GM19395 (cell line): ENCODE data around the gene ADAMTS17.

Experiments used
- ATAC-seq: cut with Tn5 transposase; IDR thresholded peaks from one replicate; pipeline ENCODE4 v1.9.1; 2021; ENCODE audit warnings: mild to moderate bottlenecking, moderate library complexity; ENCODE audit not compliant: unreplicated experiment

Gene ADAMTS17

DNA sequence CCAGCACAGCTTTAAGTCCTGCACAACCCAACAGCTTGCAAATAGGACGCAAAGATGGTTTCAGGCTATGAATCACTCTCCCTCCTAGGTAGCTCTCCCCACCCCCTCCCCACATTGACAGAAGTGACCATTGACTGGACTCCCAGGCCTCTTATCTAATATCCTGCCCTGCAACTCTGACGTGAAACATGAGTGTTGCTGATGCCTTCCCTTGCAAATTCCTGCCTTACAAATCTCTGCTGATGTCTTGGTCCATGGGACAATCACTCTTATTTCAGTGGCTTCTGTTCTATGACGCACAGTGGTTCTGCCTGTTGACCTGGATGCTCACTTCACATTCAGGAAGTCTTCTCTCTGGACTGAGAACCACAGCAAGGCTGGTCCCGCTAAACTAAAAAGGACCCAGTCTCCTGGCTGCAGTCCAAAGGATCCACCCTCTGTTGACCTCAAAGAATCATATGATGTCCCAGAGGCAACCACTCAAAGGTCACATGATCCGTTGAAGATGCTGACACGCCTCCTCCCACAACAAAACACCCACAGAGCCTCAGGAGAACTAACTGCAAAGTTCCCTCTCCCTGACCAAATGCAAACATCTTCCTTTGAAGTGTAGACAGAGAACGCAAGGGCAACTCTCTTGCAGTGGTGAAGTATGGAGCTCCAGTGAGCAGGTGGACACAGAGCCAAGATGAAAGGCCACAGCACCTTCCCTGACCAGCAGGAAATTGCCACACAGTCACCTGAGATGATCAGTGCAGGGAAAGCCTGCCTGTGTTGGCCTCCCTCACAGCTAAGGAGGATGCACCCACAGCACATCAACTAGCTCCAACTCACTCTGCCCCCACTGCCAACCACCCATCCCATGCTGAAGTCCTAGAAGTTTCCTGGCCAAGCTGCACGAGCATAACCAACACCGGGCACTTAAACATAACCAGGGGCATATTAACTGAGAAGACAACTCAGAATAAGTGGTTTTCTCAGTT lies 112.3 kb downstream of the ADAMTS17 start:
- ATAC-seq, result no peak

DNA sequence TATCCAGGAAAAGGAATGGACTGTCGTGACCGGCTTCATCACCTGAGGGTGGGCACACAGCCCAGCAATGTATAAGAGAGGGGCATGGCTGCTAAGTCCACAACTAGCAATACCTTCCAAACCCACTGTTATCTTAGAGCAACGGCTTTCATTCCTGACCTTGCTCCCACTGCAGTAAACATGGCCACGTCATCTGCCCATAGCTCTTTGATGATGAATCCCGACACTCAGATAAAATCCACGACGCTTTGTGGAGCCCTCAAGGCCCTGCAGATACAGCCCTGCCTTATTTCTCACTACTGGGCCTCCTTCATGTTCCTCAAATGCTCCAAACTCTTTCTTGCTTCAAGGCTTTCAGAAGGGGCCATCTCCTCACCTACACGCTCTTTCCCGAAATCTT lies 114.0 kb downstream of the ADAMTS17 start:
- ATAC-seq, result no peak

DNA sequence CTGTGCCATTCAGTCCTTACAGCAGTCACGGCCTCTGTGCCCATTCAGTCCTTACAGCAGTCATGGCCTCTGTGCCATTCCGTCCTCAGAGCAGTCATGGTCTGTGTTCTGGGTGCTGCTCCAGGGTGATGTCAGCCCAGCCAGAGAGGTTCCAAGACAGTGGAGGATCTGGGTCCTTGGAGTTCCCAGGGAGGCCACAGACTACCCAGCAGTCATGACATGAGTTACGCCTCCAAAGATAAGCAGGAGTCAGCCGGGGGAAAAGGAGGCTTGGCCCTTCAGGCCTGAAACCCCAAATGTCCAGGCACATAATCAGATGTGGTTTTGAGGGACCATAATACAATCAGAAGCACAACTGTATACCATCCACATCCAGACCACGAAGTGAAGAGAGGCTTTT lies 115.7 kb downstream of the ADAMTS17 start:
- ATAC-seq, result no peak

DNA sequence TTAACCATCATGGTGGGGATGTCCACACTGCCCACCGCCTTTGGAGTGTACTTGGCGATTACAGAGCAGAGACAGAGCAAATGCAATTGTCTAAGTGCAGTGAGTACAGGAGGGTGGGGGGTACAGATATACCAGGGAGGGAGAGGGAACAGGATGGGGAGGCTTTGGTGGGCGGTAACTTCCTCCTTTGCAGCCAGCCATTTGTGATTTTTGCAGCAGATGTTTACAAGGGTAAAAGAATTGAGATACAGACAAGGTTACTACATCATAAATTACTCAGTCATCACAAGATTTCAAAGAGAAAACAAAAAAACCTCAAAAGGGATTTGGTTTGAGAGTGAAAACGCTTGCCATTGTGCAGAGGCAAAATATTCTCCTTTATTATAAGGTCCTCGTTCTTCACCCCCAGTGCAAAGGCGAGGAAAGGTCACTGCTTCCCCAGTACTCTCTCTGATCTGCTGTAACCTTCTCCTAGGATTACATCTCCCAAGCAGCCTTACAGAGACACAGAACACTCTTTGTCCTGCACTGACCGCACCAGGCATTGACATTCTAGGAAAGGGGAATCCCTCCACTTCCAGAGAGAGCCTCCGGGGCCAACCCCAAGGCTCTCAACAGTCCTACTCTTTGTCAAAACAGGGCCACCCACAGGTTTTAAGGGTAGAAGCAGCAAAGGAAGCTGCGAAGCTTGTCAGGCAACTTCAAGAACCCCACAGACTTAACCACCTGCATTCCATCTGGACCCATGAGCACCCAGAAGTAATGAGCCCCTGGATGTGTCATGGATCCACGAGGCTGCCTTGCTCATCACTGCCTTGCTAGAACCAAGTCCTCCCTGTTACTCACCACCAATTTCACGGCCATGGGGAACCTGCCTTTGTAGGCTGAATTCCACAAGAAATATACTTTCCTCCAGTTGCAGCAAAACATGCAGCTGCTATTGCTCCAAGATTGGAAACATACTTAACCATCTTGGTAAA lies 117.3 kb downstream of the ADAMTS17 start:
- no peak for ATAC-seq

DNA sequence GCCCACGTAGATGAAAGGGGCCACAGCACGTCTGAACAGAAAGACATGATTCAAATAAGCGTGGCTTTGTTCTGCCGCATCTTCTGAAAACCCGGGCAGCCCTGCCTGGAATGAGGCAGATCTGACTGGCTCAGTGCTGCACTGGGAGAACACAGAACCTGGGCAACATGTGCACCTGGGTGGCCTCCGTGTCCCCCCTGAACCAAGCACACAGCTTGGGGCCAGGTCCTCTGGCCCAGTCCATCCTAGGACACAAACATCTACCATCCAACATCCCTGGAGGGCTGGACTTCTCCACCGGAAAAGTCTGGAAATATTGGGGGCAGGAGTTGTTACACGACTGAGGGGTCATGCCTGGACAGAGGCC lies 119.4 kb downstream of the ADAMTS17 start:
- ATAC-seq, result no peak

DNA sequence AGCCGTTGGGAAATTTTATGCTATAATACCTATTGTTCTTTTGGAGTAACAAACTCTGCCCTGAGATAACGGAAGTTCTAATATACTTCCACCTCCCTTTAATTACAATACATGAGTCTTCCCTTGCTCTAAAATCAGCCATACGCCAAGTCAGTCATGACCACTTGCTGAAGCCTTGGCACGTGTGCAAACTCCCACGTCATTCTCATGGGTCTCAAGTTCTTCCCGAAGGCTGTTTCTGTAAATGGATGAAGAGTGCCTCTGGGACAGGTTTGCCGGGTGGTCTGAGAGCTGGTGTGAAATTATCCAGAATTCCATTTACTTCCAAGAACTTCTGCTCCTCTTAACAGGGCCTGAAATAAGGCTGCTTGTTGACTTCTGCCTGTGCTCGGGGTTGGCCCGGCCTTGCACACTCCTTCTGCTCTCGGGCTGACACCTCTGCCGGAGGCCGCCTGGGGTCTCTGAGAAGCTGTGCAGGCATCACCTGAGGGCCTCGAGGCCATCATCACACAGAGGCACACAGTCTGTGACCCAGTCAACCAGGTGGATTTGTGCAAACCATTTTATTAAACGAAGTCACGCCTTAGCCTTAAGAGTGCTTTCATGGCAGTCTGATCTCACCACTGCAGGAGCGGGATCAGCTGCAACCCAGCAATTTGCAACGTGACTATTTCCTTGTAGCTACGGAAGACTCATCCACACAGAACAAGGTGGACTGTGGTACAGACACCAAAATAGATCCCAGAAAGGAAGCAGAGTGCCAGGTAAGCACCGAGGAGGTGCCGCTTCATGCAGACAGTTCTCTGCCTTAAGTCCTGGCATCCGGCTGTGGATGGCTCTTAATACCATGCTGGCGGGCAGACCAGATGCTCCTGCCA lies 120.1 kb downstream of the ADAMTS17 start:
- ATAC-seq, result no peak

DNA sequence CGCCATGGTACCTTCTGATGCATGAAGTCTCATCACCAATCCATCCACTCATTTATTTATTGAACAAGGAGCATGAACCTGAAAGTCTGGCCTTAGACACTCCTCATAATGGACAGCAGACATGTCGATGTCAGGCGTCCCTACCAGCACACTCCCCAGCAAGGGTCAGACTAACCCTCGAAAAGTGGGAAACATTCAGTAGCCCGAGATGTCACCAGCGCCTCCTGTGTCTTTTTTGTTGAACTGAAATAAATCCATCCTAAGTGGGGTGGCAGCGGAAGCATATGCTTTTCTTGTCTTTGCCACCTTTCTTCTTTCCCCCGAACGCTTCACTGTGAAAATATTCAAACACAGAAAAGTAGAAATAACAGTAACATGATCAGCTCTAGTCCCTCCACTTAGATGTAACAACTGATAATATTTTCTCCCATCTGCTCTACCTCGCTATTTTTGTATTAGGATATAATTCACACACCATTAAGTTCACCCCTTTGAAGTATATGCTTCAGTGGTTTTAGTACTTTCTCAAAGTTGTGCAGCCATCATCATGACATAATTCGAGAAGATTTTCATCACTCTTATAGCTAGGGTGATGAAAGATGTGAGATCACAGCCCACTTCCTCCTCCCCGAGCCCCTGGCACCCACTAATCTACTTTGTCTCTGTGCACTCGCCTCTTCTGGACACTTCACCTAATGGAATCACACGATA lies 121.6 kb downstream of the ADAMTS17 start:
- ATAC-seq, result no peak

DNA sequence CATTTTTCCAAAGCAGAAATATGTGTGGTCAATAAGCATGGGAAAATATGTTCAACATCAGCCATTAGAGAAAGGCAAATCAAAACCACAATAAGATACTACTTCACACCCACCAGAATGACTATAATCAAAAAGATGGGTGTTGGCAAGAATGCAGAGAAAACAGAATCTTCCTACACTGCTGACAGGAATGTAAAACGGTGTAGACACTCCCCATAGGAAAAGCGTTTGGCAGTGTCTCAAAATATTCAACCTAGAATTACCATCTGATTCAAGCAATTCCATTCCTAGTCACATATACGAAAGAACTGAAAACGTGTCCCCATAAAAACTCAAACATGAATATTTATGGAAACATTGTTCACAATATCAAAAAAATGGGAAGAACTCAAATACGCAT lies 123.3 kb downstream of the ADAMTS17 start:
- ATAC-seq, result no peak

DNA sequence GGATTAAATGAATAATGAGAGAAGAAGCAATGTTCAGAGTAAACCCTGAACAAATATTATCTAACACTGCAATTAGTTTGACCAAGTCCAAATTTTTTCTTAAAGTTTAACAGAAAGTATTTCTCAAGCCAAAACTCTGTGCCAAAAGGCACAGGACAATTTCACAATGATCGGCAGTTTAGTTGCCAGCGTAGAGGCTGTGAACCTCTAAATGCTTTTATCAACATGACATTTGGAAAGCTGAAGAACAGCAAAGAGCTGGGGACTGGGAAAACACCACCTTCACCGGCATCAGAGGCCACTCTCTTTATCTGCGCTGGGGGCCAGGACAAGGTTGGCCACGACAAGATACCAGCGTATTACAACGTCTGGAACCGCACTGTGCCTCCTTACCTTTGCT lies 125.6 kb downstream of the ADAMTS17 start:
- no peak for ATAC-seq

DNA sequence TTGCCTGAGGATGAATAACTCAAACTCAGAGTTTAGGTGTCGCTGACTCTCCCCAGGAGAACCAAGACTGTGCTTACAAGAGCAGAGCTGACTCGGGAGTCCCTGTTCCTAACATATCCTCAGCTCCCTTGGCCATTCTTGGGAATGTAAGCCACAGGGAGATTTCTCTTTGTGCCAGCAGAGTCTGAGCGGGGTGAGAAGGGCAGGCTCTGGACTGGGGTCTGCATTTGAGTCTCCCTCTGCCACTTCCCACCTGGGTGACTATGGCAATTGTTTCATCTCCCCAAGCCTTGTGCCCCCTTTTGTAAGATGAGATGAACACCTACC lies 126.0 kb downstream of the ADAMTS17 start:
- ATAC-seq, result no peak

DNA sequence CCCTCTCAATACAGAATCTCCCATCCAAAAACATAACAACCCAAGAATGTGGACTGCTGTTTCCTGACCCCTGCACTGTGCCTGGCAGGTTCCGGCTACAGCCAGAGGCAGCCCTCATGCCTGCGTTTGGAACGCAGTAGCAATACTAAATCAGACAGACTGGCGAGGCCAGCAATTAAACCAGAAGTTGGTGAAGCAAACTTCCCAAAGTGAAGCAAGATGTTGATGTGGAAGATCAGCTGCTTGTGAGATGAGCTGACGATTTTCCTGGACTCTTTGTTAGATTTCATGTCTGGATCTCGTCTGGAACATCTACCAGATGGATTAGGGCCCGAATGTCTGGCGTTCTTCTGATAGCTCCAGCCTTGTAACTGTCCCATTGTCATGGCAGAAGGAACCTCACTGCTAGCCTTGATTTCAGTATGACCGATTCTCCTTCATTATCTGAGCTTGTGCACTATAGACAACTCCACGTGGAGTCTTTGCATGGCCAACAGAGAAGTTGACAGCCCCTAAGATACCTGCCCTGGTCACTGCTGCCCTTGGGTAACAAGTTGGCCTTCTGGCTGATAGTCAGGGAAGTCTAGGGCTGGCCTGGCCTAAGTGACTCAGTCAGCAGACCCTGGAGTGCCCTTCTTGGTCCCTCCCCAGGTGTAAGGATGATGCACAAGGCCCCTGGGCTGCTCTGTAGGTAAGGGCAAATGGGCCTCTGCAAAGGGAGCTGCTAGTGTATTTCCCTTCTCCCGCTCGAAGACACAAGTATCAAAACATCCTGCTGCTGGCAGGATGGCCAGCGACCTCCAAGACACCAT lies 126.5 kb downstream of the ADAMTS17 start:
- no peak for ATAC-seq

DNA sequence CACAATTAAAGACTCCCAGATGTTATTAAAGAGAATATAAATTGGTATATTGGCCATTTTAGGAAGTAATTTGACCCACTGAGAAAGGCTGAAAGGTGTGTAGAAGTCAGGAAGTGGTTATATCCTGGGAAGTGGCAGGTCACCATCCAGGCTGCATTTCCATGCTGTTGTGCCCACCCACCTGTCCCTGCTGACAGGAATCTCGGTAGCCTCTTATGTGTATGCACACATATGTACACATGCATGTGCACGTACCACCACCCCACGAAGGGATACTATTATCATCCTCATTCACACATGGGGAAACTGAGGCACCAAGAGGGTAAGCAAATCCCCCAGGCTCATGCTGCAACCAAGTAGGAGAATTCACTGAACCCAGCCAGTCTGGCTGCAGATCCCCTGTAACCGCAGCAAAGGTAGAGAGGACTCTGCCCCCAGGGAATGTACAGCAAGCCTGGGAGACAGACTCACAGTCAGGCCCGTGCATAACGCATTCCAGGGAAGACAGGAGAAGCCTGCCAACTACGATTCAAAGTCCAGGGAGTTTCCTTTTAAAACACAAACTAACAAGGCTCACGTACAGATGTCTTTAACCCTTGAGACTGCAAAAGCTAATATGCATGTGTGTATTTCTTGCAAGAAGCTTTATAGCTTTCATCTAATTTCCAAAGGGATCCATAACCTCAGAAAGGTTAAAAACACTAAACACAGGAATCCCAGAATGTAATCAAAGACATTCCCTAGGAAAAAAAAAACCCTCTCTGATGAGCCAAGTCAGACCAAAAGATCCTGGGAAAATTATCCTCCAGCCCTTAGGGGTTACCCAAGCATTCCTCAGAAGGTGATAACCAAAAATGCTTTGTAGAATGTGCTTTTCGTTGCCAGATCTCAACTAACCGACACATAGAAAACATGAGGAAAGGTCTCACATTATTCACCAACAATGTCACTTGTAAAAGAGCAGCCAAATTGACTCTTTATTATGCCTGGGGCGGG lies 129.6 kb downstream of the ADAMTS17 start:
- ATAC-seq, result no peak

DNA sequence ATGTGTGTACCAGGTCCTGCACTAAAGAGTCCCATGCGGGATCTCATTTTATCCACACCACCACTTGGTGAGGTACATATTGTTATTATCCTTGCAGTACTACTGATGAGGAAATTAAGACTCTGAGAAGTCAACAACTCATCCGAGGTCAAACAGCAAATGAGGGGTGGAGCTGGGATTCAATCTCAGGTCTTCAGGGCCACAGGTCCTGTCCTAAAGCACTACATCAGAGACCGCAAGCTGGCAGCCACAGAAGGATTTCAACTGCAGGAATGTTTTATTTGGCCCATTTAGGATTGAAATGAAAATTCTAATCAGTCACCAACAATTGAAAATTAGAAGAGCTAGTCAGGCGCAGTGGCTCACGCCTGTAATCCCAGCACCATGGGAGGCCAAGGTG lies 131.4 kb downstream of the ADAMTS17 start:
- no peak for ATAC-seq

DNA sequence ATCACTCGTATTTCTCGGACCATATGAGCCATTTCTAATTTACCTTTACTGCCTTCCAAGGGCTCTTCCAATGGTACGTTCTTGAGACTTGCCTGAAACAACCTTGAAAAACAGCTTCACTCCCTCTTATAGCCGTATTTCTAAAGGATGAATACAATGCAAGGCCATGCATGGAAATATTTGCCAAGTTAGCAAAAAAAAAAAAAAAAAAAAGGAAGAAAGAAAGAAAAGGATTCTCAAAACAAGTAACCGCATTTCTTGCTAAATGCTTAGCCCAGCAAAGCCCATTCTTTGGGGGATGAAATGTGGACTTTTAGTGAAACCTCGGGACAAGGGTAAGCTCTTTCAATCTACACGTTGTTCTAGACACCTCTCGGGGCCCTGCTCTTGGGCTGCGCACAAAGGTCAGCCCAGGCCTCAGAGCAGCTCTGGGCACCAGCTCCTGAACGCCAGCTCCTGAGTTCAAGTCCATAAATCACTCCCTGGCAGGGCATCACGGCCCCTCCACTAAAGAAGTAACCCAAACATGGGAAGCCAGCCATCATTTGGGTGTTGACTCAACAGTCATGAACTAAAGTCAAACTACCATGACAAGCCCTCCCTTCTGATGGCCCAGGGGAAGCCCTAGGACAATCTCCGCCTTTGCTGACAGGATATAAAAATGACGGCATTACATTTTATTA lies 132.7 kb downstream of the ADAMTS17 start:
- ATAC-seq, result no peak

DNA sequence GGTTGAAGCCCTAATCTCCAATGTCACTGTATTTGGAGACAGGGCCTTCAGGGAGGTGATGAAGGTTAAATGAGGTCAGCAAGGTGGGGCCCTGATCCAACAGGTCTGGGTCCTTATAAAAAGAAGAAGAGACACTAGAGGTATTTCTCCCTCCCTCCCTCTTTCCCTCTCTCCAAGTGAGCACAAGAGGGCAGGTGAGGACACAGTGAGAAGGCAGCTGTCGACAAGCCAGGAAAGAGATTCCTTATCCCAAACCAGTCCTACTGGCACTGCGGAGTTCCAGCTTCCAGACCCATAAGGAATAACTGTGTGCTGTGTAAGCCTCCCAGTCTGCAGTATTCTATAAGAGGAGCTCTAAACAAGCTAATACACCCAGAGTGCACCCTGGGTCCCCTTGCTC lies 134.7 kb downstream of the ADAMTS17 start:
- ATAC-seq, result no peak

DNA sequence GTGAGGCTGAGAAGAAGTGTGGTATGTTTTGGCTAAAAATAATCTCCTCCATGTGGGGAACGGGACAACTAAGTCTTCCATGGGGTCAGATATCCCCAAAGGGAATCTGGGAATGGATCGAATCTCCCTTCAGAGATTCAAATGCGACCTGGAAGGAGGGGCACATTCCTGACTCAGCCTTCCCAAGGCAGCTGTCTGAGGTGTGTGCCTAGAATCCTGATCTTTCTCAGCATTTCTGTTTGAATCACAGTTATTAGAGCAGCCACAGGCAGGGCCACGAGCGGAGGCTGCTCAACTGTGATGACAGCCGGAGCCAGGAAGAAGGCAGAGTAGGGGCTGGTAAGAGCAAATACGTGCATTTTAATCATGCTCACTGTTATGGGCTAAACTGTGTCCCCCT lies 135.1 kb downstream of the ADAMTS17 start:
- no peak for ATAC-seq

DNA sequence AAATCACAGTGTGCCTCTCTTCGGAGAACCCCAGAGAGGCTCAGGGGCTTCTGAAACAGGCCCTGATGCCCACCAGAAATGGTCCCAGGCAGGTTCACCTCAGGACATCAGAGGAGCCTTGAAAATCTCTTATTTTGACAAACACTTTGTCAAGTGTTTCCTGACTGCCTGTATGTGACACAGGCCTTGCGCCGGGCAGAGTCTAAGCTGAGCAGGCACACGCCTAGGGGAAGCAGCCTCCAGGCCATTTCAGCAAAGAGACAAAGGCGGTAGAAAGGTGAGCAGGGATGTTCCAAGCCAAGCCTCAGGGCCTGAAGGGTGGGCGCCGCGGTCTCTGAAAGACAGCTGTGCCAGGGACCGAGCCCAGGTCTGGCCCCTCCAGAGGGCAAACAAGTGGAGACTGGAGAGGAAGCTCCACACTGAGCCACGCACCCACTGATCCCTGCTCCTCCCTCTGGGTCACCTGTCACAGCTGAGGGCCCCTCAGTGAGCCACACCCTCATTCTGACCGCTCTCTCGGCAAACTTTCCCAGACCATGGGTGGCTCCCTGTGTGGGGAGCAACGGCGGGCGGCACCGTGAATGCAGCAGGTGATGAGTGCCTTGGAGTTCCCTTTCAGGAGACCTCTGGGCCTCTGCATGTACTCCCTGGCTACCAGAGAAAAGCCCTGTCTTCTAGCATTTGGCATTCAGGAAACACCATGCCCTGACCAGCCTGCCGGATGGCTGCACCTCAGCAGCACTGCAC lies 136.1 kb downstream of the ADAMTS17 start:
- no peak for ATAC-seq
